Gastrocnemius medialis (tissue), 4 donors: Measurements from ENCODE around the gene C20orf96. TPM values are rescaled to one million over a fixed set of nuclear protein-coding genes. Genes with fewer than 3 reads are reported as not detected.
A peak's percentile ranks its signal among the peaks of the same experiment; 100 is the strongest.

Experiments
- ATAC-seq, 2 donors: fragments of 150-250 bp; one replicate each; pipeline ENCODE4 v1.9.1; 2016
- DNase-seq, 2 donors: peaks; one replicate each; pipeline ENCODE4 v3.0.0-alpha.2; 2019
- H3K27ac ChIP-seq, 4 donors: fragments of 200-600 bp; sonication (generic); 1 replicate in 1 of 4; 2 replicates in 3 of 4; pipeline ENCODE4 v1.5.1; 2016 to 2018; ENCODE audit warnings: mild to moderate bottlenecking in 2 of 4, moderate library complexity in 1 of 4
- H3K27me3 ChIP-seq, 3 donors: fragments of 200-600 bp; sonication (generic) in 2 of 3; 1 replicate in 1 of 3; 2 replicates in 2 of 3; pipeline versions ENCODE4 v1.5.1 to v1.6.0; 2016 to 2019; ENCODE audit warnings: mild to moderate bottlenecking in 1 of 3, moderate library complexity in 1 of 3
- H3K36me3 ChIP-seq, 2 donors: fragments of 200-600 bp; sonication (generic) in 1 of 2; one replicate each; pipeline ENCODE4 v1.5.1; 2017 to 2018
- H3K4me1 ChIP-seq, 2 donors: fragments of 200-600 bp; sonication (generic) in 1 of 2; one replicate each; pipeline ENCODE4 v1.5.1; 2016 to 2017; ENCODE audit warnings: mild to moderate bottlenecking in 2 of 2
- H3K4me3 ChIP-seq, 4 donors: fragments of 200-600 bp; sonication (generic) in 3 of 4; 1 replicate in 1 of 4; 2 replicates in 3 of 4; pipeline ENCODE4 v1.5.1; 2016 to 2019; ENCODE audit warnings: mild to moderate bottlenecking in 2 of 4
- H3K9me3 ChIP-seq, 3 donors: fragments of 200-600 bp; sonication (generic) in 2 of 3; 1 replicate in 1 of 3; 2 replicates in 2 of 3; pipeline ENCODE4 v1.5.1; 2016 to 2019
- CTCF ChIP-seq, 5 experiments: fragments of 450-650 bp in 3 of 5; fragments of 200-600 bp in 2 of 5; sonication (generic) in 2 of 5; IDR thresholded peaks in 4 of 5; conservative IDR thresholded peaks in 1 of 5; 1 replicate in 4 of 5; 2 replicates in 1 of 5; pipeline ENCODE4 v1.5.1; 2016 to 2019; ENCODE audit warnings: antibody characterized with exemption in 5 of 5, mild to moderate bottlenecking in 3 of 5, moderate library complexity in 3 of 5
- POLR2A ChIP-seq, 2 donors: fragments of 450-650 bp; IDR thresholded peaks; one replicate each; pipeline ENCODE4 v1.6.1; 2017; ENCODE audit warnings: antibody characterized with exemption in 2 of 2, mild to moderate bottlenecking in 2 of 2, moderate library complexity in 2 of 2
- in situ Hi-C, 4 donors: fragments of 200-750 bp; cut with MboI; loops; one replicate each; pipeline versions ENCODE4 v1.15.0 to v1.8.0; 2017; ENCODE audit warnings: low sequenced_read_pairs in 4 of 4
- intact Hi-C: fragments of 100-400 bp; cut with DNase I; formaldehyde crosslinking; loops from one replicate; pipeline ENCODE4 v1.15.1; 2023; ENCODE audit warnings: low total_unique reads
- total RNA-seq, 4 donors: library from RNA; depleted of rRNA; stranded (reverse); fragments of >200 nt; gene quantifications; one replicate each; pipeline versions ENCODE4 v1.1.0 to v1.2.3, GENCODE V29; 2016

Gene C20orf96
- total RNA-seq, 4 donors from 2014 or later, result 0.19 to 1.5 (median 0.58) TPM; not detected in 1

GRCh38 chr20:312866-313265 is 22.3 kb upstream of the C20orf96 start:
- H3K27ac ChIP-seq, result no peak overlapping the region
- H3K36me3 ChIP-seq, result no peaks in the 10 kb centered on the region
- H3K27me3 ChIP-seq, result no peaks in the 10 kb centered on the region
- TF ChIP-seq CTCF (IDR thresholded peaks at IDR 0.05 in 4 of 5, conservative IDR thresholded peaks at IDR 0.05 in 1 of 5), result no peak
- peaks cover 5 to 10% of the 10 kb centered on the region in 2 donors for H3K4me1 ChIP-seq
- H3K4me3 ChIP-seq, result no peak overlapping the region
- ATAC-seq (no peak), DNase-seq (no peak)
- in situ Hi-C loops (no loop called here), intact Hi-C loops (no loop called here)
- no peaks in the 10 kb centered on the region for H3K9me3 ChIP-seq

GRCh38 chr20:312067-312466 is 21.5 kb upstream of the C20orf96 start:
- intact Hi-C loops (no loop called here), in situ Hi-C loops (no loop called here)
- Histone ChIP-seq H3K27me3 (no peaks in the 10 kb centered on the region), H3K9me3 (no peaks in the 10 kb centered on the region), H3K27ac (no peak overlapping the region), H3K4me1 (peaks cover 5 to 10% of the 10 kb centered on the region in 2 donors), H3K36me3 (no peaks in the 10 kb centered on the region), H3K4me3 (no peak overlapping the region)
- no peak for ATAC-seq
- no peak for DNase-seq
- no peak for TF ChIP-seq CTCF (IDR thresholded peaks at IDR 0.05 in 4 of 5, conservative IDR thresholded peaks at IDR 0.05 in 1 of 5)

- no peak for TF ChIP-seq POLR2A (IDR thresholded peaks at IDR 0.05)
- no peak for TF ChIP-seq CTCF (IDR thresholded peaks at IDR 0.05 in 4 of 5, conservative IDR thresholded peaks at IDR 0.05 in 1 of 5)
- DNase-seq (no peak), ATAC-seq (no peak)
- in situ Hi-C loops, result no loop called here
- Histone ChIP-seq H3K27me3 (no peaks in the 10 kb centered on the region), H3K36me3 (no peaks in the 10 kb centered on the region), H3K4me1 (peaks cover 5 to 10% of the 10 kb centered on the region in 2 donors), H3K9me3 (no peaks in the 10 kb centered on the region), H3K27ac (no peak overlapping the region), H3K4me3 (no peak overlapping the region)
- intact Hi-C loops, result no loop called here
Measured at GRCh38 chr20:311609-312008, 21.1 kb upstream of the C20orf96 start.

GRCh38 chr20:310645-311044 is 20.1 kb upstream of the C20orf96 start:
- DNase-seq (no peak), ATAC-seq (no peak)
- no peaks in the 10 kb centered on the region for H3K36me3 ChIP-seq
- no peaks in the 10 kb centered on the region for H3K27me3 ChIP-seq
- intact Hi-C loops, result loop anchor here (1.0 kb wide), 1 partner anchor 13 kb away; the partner anchor contains the start of gene ZCCHC3
- TF ChIP-seq CTCF (IDR thresholded peaks at IDR 0.05 in 4 of 5, conservative IDR thresholded peaks at IDR 0.05 in 1 of 5), result no peak
- TF ChIP-seq POLR2A (IDR thresholded peaks at IDR 0.05), result no peak
- peak overlapping the region in 2 of 4 donors; percentile 2 to 7 for H3K27ac ChIP-seq
- in situ Hi-C loops, result no loop called here
- peaks cover 5 to 10% of the 10 kb centered on the region in 2 donors for H3K4me1 ChIP-seq
- H3K9me3 ChIP-seq, result no peaks in the 10 kb centered on the region
- H3K4me3 ChIP-seq, result peak overlapping the region; percentile 47 to 54 (median 51)
